HG03342 (cell line): ENCODE measurements around the gene KXD1.

Experiments used
- ATAC-seq: cut with Tn5 transposase; IDR thresholded peaks from one replicate; pipeline ENCODE4 v1.9.1; 2021; ENCODE audit warnings: mild to moderate bottlenecking, moderate library complexity; ENCODE audit not compliant: unreplicated experiment

Gene KXD1

DNA sequence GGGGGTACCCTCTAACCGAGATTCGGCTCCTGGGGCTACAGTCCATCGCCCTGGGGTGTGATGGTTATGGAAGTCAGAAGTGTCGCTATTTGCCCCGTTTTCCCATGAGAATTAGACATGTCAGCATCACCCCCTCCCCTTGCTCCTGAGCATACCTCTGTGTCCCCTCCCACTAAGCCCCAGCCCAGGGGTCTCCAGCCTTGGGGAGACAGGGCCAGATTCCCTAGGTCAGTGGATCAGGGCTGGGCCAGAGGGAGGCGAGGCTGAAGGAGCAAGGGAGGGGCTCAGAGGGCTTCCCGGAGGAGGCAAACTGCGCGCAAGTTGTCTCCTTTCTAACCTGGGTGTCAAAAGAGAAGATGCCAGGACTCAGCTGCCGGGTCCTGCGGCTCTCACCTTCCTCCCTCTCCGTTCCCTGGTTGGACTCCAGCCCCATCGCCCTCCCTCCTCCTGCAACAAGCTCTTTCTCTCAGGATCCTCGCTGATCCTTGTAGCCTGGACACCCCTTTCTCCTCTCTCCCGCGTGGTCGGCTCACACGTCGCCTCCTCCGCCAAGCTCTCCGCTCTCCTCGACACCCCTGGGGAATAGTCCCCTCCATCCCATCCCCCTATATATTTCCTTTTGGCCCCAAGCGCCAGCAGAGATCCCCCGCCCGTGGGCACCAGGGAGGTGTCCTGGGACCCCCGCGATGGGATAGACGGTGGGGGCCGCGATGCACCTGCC is 54.5 kb downstream of the KXD1 start:
- ATAC-seq = no peak

DNA sequence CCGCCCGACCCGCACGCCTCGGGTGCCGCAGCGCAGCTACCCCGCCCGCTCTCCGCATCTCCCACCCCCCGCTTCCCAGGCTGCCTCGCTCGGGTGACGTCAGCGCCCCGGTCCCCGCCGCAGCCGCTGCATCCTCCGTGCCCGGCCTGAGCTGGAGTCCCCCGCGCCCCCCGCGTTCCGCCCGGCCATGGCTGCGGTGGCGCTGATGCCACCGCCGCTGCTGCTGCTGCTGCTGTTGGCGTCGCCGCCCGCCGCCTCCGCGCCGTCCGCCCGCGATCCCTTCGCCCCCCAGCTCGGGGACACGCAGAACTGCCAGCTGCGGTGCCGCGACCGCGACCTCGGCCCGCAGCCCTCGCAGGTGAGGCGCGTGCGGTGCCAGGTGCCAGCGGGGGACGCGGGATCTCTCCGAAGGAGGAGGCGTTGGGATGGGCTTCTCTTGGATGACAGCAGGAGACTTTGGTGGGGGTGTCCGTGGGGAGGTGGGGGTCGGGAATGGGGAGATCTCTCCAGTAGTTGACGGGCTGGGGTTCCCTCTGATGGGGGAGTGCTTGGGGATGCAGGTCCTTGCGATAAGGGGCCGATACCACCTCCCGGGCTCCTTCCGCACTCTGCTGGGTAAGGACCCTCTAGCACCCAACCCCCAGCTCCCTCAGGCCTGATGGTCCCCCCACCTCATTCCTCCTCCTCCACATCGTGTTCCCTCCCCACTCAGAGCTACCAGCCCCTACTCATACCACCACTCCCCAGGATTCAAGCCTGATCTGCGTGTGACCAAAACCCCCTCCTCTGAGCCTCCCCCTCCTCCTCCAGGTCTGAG is 55.3 kb downstream of the KXD1 start, which contains the start of gene TMEM59L:
TSS of gene TMEM59L (plus strand) at position 99 of the 817 bp plus-strand sequence. CDS start at position 188, 89 bp downstream.
- no peak for ATAC-seq

DNA sequence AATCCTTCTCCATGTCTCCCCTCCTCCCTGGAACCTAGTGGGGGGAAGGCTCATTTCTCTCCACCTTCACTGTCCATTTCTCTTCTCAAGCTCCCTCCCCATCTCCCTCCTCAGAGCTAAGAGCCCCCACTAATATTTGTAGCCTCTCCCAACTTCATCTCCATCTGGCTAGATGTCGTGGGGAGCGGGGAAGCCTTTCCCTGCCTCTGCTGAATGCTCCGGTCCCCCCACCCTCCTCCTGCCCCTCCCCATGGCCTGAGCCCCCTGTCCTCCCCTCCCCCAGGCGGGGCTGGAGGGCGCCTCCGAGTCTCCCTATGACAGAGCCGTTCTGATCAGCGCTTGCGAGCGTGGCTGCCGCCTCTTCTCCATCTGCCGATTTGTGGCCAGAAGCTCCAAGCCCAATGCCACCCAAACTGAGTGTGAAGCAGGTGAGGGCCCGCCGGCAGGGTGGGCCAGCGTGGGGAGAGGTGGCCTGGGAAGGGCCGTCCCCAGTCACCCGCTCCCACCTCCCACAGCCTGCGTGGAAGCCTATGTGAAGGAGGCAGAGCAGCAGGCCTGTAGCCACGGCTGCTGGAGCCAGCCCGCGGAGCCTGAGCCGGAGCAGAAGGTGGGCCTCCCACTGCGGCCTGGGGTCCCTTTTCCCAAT is 56.0 kb downstream of the KXD1 start:
- ATAC-seq = no peak

DNA sequence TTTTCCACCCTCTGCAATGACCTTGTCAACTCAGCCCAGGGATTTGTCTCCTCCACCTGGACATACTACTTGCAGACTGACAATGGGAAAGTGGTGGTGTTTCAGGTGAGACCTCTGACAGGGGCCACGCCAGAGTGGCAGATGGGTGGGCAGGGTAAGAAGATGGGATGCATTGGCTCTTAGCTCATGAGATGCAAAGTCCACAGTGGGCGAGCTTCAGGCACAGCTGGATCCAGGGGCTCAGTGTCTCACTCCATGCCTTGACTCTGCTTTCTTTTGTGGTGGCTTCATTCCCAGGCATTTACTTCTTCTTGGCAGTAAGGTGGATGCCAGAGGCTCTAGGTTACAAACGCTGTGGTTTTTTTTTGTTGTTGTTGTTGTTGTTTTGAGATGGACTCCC is 58.4 kb downstream of the KXD1 start:
- ATAC-seq = no peak

DNA sequence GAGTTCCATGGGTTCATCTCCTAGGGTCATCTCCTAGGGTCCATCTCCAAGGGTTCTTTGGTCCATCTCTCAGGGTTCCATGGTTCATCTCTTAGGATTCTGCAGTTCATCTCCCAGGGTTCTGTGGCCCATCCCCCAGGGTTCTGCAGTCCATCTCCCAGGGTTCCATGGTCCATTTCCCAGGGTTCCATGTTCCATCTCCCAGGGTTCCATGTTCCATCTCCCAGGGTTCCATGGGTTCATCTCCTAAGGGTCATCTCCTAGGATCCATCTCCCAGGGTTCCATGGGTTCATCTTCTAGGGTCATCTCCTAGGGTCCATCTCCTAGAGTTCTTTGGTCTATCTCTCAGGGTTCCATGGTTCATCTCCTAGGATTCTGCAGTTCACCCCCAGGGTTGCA is 59.9 kb downstream of the KXD1 start:
- no peak for ATAC-seq

DNA sequence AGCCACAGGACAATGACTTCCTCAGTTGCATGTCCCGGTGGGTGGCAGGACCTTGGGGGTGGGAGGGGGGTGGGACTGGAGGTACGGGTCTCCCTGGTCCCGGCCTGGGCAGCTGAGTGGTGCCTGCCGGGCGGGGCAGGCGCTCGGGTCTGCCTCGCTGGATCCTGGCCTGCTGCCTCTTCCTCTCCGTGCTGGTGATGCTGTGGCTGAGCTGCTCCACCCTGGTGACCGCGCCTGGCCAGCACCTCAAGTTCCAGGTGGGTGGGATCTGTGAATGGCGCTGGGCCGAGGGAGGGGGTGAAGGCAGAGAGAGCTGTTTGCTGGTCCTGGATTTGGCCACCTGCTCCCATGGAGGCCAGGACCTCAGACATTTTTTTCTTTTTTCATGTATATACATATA is 60.6 kb downstream of the KXD1 start:
- no peak for ATAC-seq
